Neutrophil (primary cell): Measurements from ENCODE around the gene PSTK.

Experiments
- H3K27ac ChIP-seq: fragments of 200-600 bp; sonication (generic); 2 replicates; pipeline ENCODE4 v1.5.1; 2016; ENCODE audit warnings: mild to moderate bottlenecking, moderate library complexity
- H3K27me3 ChIP-seq: fragments of 200-600 bp; sonication (generic); 2 replicates; pipeline ENCODE4 v1.6.0; 2016; ENCODE audit warnings: mild to moderate bottlenecking
- H3K36me3 ChIP-seq: fragments of 200-600 bp; sonication (generic); 2 replicates; pipeline ENCODE4 v1.5.1; 2017
- H3K4me1 ChIP-seq, 2 experiments: fragments of 200-600 bp in 1 of 2; sonication (generic) in 1 of 2; 1 replicate in 1 of 2; 2 replicates in 1 of 2; pipeline versions ENCODE4 v1.5.1 to v1.6.1; 2013 to 2016; ENCODE audit warnings: low read depth in 1 of 2, low read length in 1 of 2, mild to moderate bottlenecking in 1 of 2, moderate library complexity in 1 of 2; ENCODE audit not compliant: control insufficient read depth in 1 of 2, insufficient read depth in 1 of 2
- H3K4me3 ChIP-seq, 2 experiments: fragments of 200-600 bp in 1 of 2; sonication (generic) in 1 of 2; 1 replicate in 1 of 2; 2 replicates in 1 of 2; pipeline ENCODE4 v1.5.1; 2013 to 2016; ENCODE audit warnings: low read depth in 1 of 2, low read length in 1 of 2, mild to moderate bottlenecking in 1 of 2, moderate library complexity in 1 of 2
- H3K9me3 ChIP-seq: fragments of 200-600 bp; sonication (generic); 2 replicates; pipeline ENCODE4 v1.5.1; 2016
- CTCF ChIP-seq: fragments of 200-600 bp; sonication (generic); IDR thresholded peaks from 2 replicates; pipeline ENCODE4 v1.5.1; 2016; ENCODE audit warnings: antibody characterized with exemption

PSTK gene

GRCh38 chr10:122962405-122962804, 17.8 kb upstream of the PSTK start:
- Histone ChIP-seq H3K4me1 (no peaks in the 10 kb centered on the region), H3K27me3 (peaks cover 25% of the 10 kb centered on the region), H3K27ac (no peak overlapping the region), H3K36me3 (no peaks in the 10 kb centered on the region), H3K4me3 (no peak overlapping the region), H3K9me3 (no peaks in the 10 kb centered on the region)
- TF ChIP-seq CTCF: no peak

- no peaks in the 10 kb centered on the region for H3K4me1 ChIP-seq
- H3K9me3 ChIP-seq: no peaks in the 10 kb centered on the region
- no peaks in the 10 kb centered on the region for H3K36me3 ChIP-seq
Measured at GRCh38 chr10:122966879-122967278, 13.3 kb upstream of the PSTK start.

GRCh38 chr10:122968698-122969097, 11.5 kb upstream of the PSTK start:
- TF ChIP-seq CTCF: no peak

More at GRCh38 chr10:122966879-122967278, 13.3 kb upstream of the PSTK start:
- H3K27me3 ChIP-seq: peaks cover 24% of the 10 kb centered on the region
- no peak overlapping the region for H3K27ac ChIP-seq
- TF ChIP-seq CTCF: no peak
- no peak overlapping the region for H3K4me3 ChIP-seq

GRCh38 chr10:122974023-122974422, 6.2 kb upstream of the PSTK start:
- Histone ChIP-seq H3K27me3 (peaks cover 55% of the 10 kb centered on the region), H3K4me1 (no peaks in the 10 kb centered on the region), H3K36me3 (no peaks in the 10 kb centered on the region), H3K9me3 (no peaks in the 10 kb centered on the region), H3K27ac (no peak overlapping the region), H3K4me3 (no peak overlapping the region)
- no peak for TF ChIP-seq CTCF

More at GRCh38 chr10:122968698-122969097, 11.5 kb upstream of the PSTK start:
- Histone ChIP-seq H3K4me1 (no peaks in the 10 kb centered on the region), H3K27me3 (peaks cover 18% of the 10 kb centered on the region), H3K9me3 (no peaks in the 10 kb centered on the region), H3K27ac (no peak overlapping the region), H3K4me3 (no peak overlapping the region), H3K36me3 (no peaks in the 10 kb centered on the region)

- Histone ChIP-seq H3K36me3 (no peaks in the 10 kb centered on the region), H3K27ac (no peak overlapping the region), H3K4me3 (no peak overlapping the region), H3K4me1 (peaks cover 2 to 3% of the 10 kb centered on the region in 2 experiments), H3K27me3 (peaks cover 55% of the 10 kb centered on the region), H3K9me3 (no peaks in the 10 kb centered on the region)
- TF ChIP-seq CTCF: no peak
Measured at GRCh38 chr10:122974543-122975064, 5.6 kb upstream of the PSTK start.

- Histone ChIP-seq H3K36me3 (no peaks in the 10 kb centered on the region), H3K27ac (peak overlapping the region; percentile 94), H3K4me3 (peak overlapping the region; percentile 78 to 94), H3K27me3 (peaks cover 24% of the 10 kb centered on the region), H3K4me1 (peaks cover 13 to 16% of the 10 kb centered on the region in 2 experiments), H3K9me3 (no peaks in the 10 kb centered on the region)
- no peak for TF ChIP-seq CTCF
Measured at GRCh38 chr10:122981066-122981464, 864 bp downstream of the PSTK start.
